K562 (cell line): ENCODE measurements around the gene SYS1. TPM values are rescaled to one million over a fixed set of nuclear protein-coding genes. Genes with fewer than 3 reads are reported as not detected.

ENCODE experiments used
- CEBPZ ChIP-seq: fragments of 150-350 bp; IDR thresholded peaks from 2 replicates; pipeline ENCODE4 v1.6.1; 2014; ENCODE audit warnings: low read depth, mild to moderate bottlenecking, low read length, borderline replicate concordance
- CHD2 ChIP-seq: IDR thresholded peaks from 2 replicates; pipeline ENCODE4 v1.6.1; 2011; ENCODE audit warnings: low read depth, low read length
- CREB1 ChIP-seq, 2 experiments: sonication (generic) in 1 of 2; formaldehyde crosslinking in 1 of 2; IDR thresholded peaks; 2 replicates each; pipeline versions ENCODE4 v1.6.1 to v1.8.0; 2012 to 2022; ENCODE audit warnings: inconsistent platforms in 1 of 2, mild to moderate bottlenecking in 1 of 2, missing genetic modification reagents in 1 of 2, moderate library complexity in 1 of 2
- HNRNPK ChIP-seq: fragments of 200-400 bp; formaldehyde crosslinking; IDR thresholded peaks from one replicate; pipeline ENCODE4 v1.6.1; 2018; ENCODE audit warnings: mild to moderate bottlenecking, low read depth, low read length; ENCODE audit not compliant: poor library complexity, severe bottlenecking
- KLF6 ChIP-seq: fragments of 250-450 bp; sonication (Bioruptor Pico); IDR thresholded peaks from 2 replicates; pipeline ENCODE4 v1.4.0; 2020; ENCODE audit warnings: mild to moderate bottlenecking, moderate library complexity, borderline replicate concordance
- NCOR1 ChIP-seq: fragments of 450-650 bp; IDR thresholded peaks from 2 replicates; pipeline ENCODE4 v1.6.1; 2016; ENCODE audit warnings: mild to moderate bottlenecking, moderate library complexity
- PBX2 ChIP-seq, 2 experiments: IDR thresholded peaks in 1 of 2; conservative IDR thresholded peaks in 1 of 2; 2 replicates each; pipeline ENCODE4 v1.6.1; 2016; ENCODE audit warnings: low read depth in 2 of 2, mild to moderate bottlenecking in 1 of 2, missing compliant biosample characterization in 1 of 2, missing genetic modification characterization in 1 of 2, moderate library complexity in 1 of 2
- SFPQ ChIP-seq: fragments of 200-400 bp; formaldehyde crosslinking; IDR thresholded peaks from 2 replicates; pipeline ENCODE4 v1.6.1; 2017; ENCODE audit warnings: mild to moderate bottlenecking, low read depth, low read length, moderate library complexity
- STAG1 ChIP-seq: sonication (generic); formaldehyde crosslinking; IDR thresholded peaks from 2 replicates; pipeline ENCODE4 v1.5.0; 2020; ENCODE audit warnings: missing genetic modification reagents, borderline replicate concordance
- SUPT5H ChIP-seq: fragments of 450-650 bp; IDR thresholded peaks from 2 replicates; pipeline ENCODE4 v1.6.1; 2016
- TBP ChIP-seq: optimal IDR thresholded peaks from 2 replicates; pipeline ENCODE3; 2011; ENCODE audit warnings: low read depth, low read length, improper control_type of control experiment
- TEAD1 ChIP-seq, 2 experiments: fragments of 450-650 bp in 1 of 2; sonication (generic) in 1 of 2; formaldehyde crosslinking; IDR thresholded peaks; 2 replicates each; pipeline versions ENCODE4 v1.4.0 to v1.8.0; 2020 to 2022; ENCODE audit warnings: mild to moderate bottlenecking in 2 of 2, missing genetic modification reagents in 1 of 2
- TRIM24 ChIP-seq, 2 experiments: fragments of 450-650 bp; IDR thresholded peaks; 2 replicates each; pipeline ENCODE4 v1.6.1; 2016
- ZBTB33 ChIP-seq: sonication (generic); formaldehyde crosslinking; IDR thresholded peaks from 2 replicates; pipeline ENCODE4 v1.8.1; 2023; ENCODE audit warnings: mild to moderate bottlenecking, missing genetic modification reagents
- polyA plus RNA-seq, 8 experiments: library from polyadenylated mRNA; depleted of rRNA in 4 of 8; stranded (reverse) in 5 of 8; unstranded in 3 of 8; fragments of >200 nt; fragmentation: Nextera tagmentation in 2 of 8; fragmentation: Illumina TruSeq in 1 of 8; extraction: Ambion mirVana in 2 of 8; extraction: Trizol in 1 of 8; gene quantifications; 2 replicates each; pipeline versions ENCODE4 v1.2.1 to v1.2.3, GENCODE V29; 2011 to 2014; ENCODE audit warnings: inconsistent platforms in 1 of 8, missing spikeins in 1 of 8
- total RNA-seq, 7 experiments: library from RNA; depleted of rRNA in 6 of 7; stranded (reverse); fragments of >200 nt in 6 of 7; fragmentation: Illumina TruSeq in 2 of 7; extraction: Trizol in 2 of 7; gene quantifications; 2 replicates each; pipeline versions ENCODE4 v1.2.1 to v1.2.3, GENCODE V29; 2011 to 2021; ENCODE audit warnings: low replicate concordance in 1 of 7

The SYS1 gene
- total and polyA plus RNA-seq, 9 of the 15 experiments (the other 6 are each of a cell fraction or from before 2014, with no cell fraction given): 11.1 to 25.2 (median 17.5) TPM

- TF ChIP-seq CEBPZ: no peak
- TF ChIP-seq SUPT5H: 0 out of 2 replicates have a peak, but pooled peaks have one; percentile 39
- TF ChIP-seq TRIM24 (IDR thresholded peaks at IDR 0.05): peak; percentile 51 to 67; a peak in 2 of 4 replicates
- TF ChIP-seq NCOR1: peak; percentile 41; the same call in 1 of the 2 replicates
- TF ChIP-seq HNRNPK: no peak
- 0 out of 4 replicates have a peak, but pooled peaks of 1 of the 2 experiments have one; percentile 61 for TF ChIP-seq TEAD1 (CRISPR knock-in tag; IDR thresholded peaks at IDR 0.05)
- 0 out of 2 replicates have a peak, but pooled peaks have one; percentile 25 for TF ChIP-seq CHD2
- TF ChIP-seq TBP: peak; percentile 46
- no peak for TF ChIP-seq SFPQ
- TF ChIP-seq ZBTB33 (CRISPR knock-in tag): peak; percentile 73
- no peak for TF ChIP-seq CREB1 (IDR thresholded peaks at IDR 0.05)
- TF ChIP-seq CREB1 (CRISPR knock-in tag; IDR thresholded peaks at IDR 0.05): no peak
- peak; percentile 24; the same call in 1 of the 2 replicates for TF ChIP-seq PBX2 (CRISPR knock-in tag; IDR thresholded peaks at IDR 0.05; ENCODE audit: low read depth)
- TF ChIP-seq PBX2 (tag; conservative IDR thresholded peaks at IDR 0.05; ENCODE audit: low read depth): peak; percentile 91
- TF ChIP-seq KLF6 (CRISPR knock-in tag): no peak
- 0 out of 2 replicates have a peak, but pooled peaks have one; percentile 20 for TF ChIP-seq STAG1 (CRISPR knock-in tag)
Measured at GRCh38 chr20:45373353-45374100, 10.6 kb downstream of the SYS1 start (continued).
